GM12891 (cell line): Measurements from ENCODE around the gene ITGAD.

ENCODE experiments used
- PAX5 ChIP-seq: IDR thresholded peaks from 2 replicates; pipeline ENCODE4 v1.6.1; 2011; ENCODE audit warnings: low read length, moderate library complexity, mild to moderate bottlenecking; ENCODE audit not compliant: insufficient read depth, severe bottlenecking
- POLR2A ChIP-seq: IDR thresholded peaks from 2 replicates; pipeline ENCODE4 v1.6.1; 2011; ENCODE audit warnings: low read depth, low read length, control low read depth
- POLR2AphosphoS5 ChIP-seq: IDR thresholded peaks from 2 replicates; pipeline ENCODE4 v1.6.1; 2011; ENCODE audit warnings: low read depth, low read length, control low read depth
- SPI1 ChIP-seq: IDR thresholded peaks from 2 replicates; pipeline ENCODE4 v1.6.1; 2011; ENCODE audit warnings: low read depth, low read length, control low read depth
- TAF1 ChIP-seq: IDR thresholded peaks from 2 replicates; pipeline ENCODE4 v1.6.1; 2011; ENCODE audit warnings: low read depth, low read length, control low read depth

- TF ChIP-seq POLR2A (no peak), POLR2AphosphoS5 (no peak), TAF1 (no peak), SPI1 (no peak), PAX5 (no peak)
Measured at GRCh38 chr16:31373235-31373634, 19.9 kb upstream of the ITGAD start.
